GM10248 (cell line): ENCODE measurements around the gene SFSWAP.
"Not testable (repeated sequence)": the region's sequence is repeated elsewhere in the genome, so short reads cannot be mapped to it uniquely, and the experiment has no call there.

Source experiments
- CTCF ChIA-PET: fragments of 300-600 bp; sonication (Branson Sonifier 250); formaldehyde crosslinking; extraction: SDS; loops from one replicate; lab custom pipeline; 2021; ENCODE audit warnings: antibody characterized with exemption; lab: Yijun Ruan, JAX
- POLR2A ChIA-PET: fragments of 350-650 bp; sonication (Branson Sonifier 250); formaldehyde crosslinking; extraction: SDS; loops from one replicate; lab custom pipeline; 2020; ENCODE audit warnings: antibody characterized with exemption; lab: Yijun Ruan, JAX
- DNase-seq: peaks from one replicate; pipeline ENCODE4 v3.0.0; 2012; ENCODE audit errors: extremely low spot score
- CTCF ChIP-seq: IDR thresholded peaks from 2 replicates; pipeline ENCODE4 v1.5.1; 2012; ENCODE audit warnings: mild to moderate bottlenecking, low read depth; ENCODE audit errors: extremely low read depth, missing control alignments, control extremely low read depth

SFSWAP gene

GRCh38 chr12:131701705-131702572 is 9.0 kb upstream of the SFSWAP start:
- CTCF ChIA-PET: no interaction called here
- POLR2A ChIA-PET: no interaction called here
- TF ChIP-seq CTCF: no peak
- no peak for DNase-seq

GRCh38 chr12:131702573-131702877 is 8.4 kb upstream of the SFSWAP start:
- CTCF ChIA-PET: no interaction called here

GRCh38 chr12:131703161-131703560 is 7.7 kb upstream of the SFSWAP start:
- no peak for TF ChIP-seq CTCF
- ChIA-PET CTCF (no interaction called here), POLR2A (no interaction called here)
- no peak for DNase-seq

More at GRCh38 chr12:131702573-131702877, 8.4 kb upstream of the SFSWAP start:
- TF ChIP-seq CTCF: no peak
- DNase-seq: no peak
- POLR2A ChIA-PET: no interaction called here

- POLR2A ChIA-PET: no interaction called here
- no peak for TF ChIP-seq CTCF
- CTCF ChIA-PET: no interaction called here
Observed at GRCh38 chr12:131704509-131704908, 6.4 kb upstream of the SFSWAP start.

GRCh38 chr12:131706709-131707108 is 4.2 kb upstream of the SFSWAP start:
- CTCF ChIA-PET, POLR2A ChIA-PET, DNase-seq: not testable (repeated sequence)

More at GRCh38 chr12:131704509-131704908, 6.4 kb upstream of the SFSWAP start:
- DNase-seq: no peak

GRCh38 chr12:131709226-131709625 is 1.7 kb upstream of the SFSWAP start:
- POLR2A ChIA-PET: no interaction called here
- no peak for TF ChIP-seq CTCF
- CTCF ChIA-PET: interaction anchor here (1.0 to 1.5 kb wide), 2 partner anchors 10 to 122 kb away, joined by 4 to 5 read pairs; no protein-coding TSS in a partner anchor
- DNase-seq: no peak

GRCh38 chr12:131711551-131712205 is 788 bp downstream of the SFSWAP start:
- CTCF ChIA-PET: interaction anchor here (0.8 to 1.2 kb wide), 2 partner anchors 39 to 442 kb away, joined by 3 read pairs; no protein-coding TSS in a partner anchor
- no peak for TF ChIP-seq CTCF
- no peak for DNase-seq
- POLR2A ChIA-PET: no interaction called here
